Activated B cell treated with CpG ODN at 0.5 μM for 24 hours (primary cell): Measurements from ENCODE around the gene TEX50. TPM values are rescaled to one million over a fixed set of nuclear protein-coding genes. Genes with fewer than 3 reads are reported as not detected.

ENCODE experiments used
- ATAC-seq: fragments of 200-7000 bp; cut with Tn5 transposase; one replicate; pipeline ENCODE4 v1.10.0; 2021; ENCODE audit warnings: low read depth, mild to moderate bottlenecking, moderate library complexity
- CTCF ChIA-PET: fragments of 350-600 bp; sonication (Branson Sonifier 250); formaldehyde crosslinking; loops from one replicate; lab custom pipeline; 2021; ENCODE audit warnings: antibody characterized with exemption; lab: Charles Lee
- POLR2A ChIA-PET: fragments of 350-600 bp; sonication (Branson Sonifier 250); formaldehyde crosslinking; loops from one replicate; lab custom pipeline; 2021; ENCODE audit warnings: antibody characterized with exemption; lab: Charles Lee
- DNase-seq: peaks from one replicate; pipeline ENCODE4 v3.0.0; 2022
- H3K27ac Mint-ChIP-seq: one replicate; pipeline ENCODE4 v1.8.0; 2020; ENCODE audit warnings: mixed read lengths
- H3K27me3 Mint-ChIP-seq: one replicate; pipeline ENCODE4 v1.8.0; 2021; ENCODE audit warnings: mixed read lengths
- H3K36me3 Mint-ChIP-seq: one replicate; pipeline ENCODE4 v1.8.0; 2021; ENCODE audit warnings: low read depth, mixed read lengths
- H3K4me1 Mint-ChIP-seq: one replicate; pipeline ENCODE4 v1.8.0; 2021; ENCODE audit warnings: mixed read lengths
- H3K4me3 Mint-ChIP-seq: one replicate; pipeline ENCODE4 v1.8.0; 2020; ENCODE audit warnings: mild to moderate bottlenecking, mixed read lengths
- H3K9me3 Mint-ChIP-seq: one replicate; pipeline ENCODE4 v1.8.0; 2020; ENCODE audit warnings: mixed read lengths
- CTCF ChIP-seq: fragments of 200-600 bp; IDR thresholded peaks from one replicate; pipeline ENCODE4 v1.8.0; 2022; ENCODE audit warnings: antibody characterized with exemption, mild to moderate bottlenecking
- intact Hi-C: fragments of 100-400 bp; cut with micrococcal nuclease; formaldehyde crosslinking; loops from one replicate; pipeline ENCODE4 v1.15.1; 2024
- total RNA-seq: library from RNA; stranded (reverse); gene quantifications from 2 replicates; pipeline ENCODE4 v1.2.3, GENCODE V29; 2022

The TEX50 gene
- total RNA-seq, 1 donor from 2014 or later: not detected

- TF ChIP-seq CTCF: no peak
- intact Hi-C loops: no loop called here
- Mint-ChIP-seq H3K9me3 (peaks cover 4% of the 10 kb centered on the region), H3K36me3 (no peaks in the 10 kb centered on the region), H3K4me1 (no peaks in the 10 kb centered on the region), H3K27ac (no peak overlapping the region), H3K4me3 (no peak overlapping the region), H3K27me3 (peaks cover 4% of the 10 kb centered on the region)
- no peak for DNase-seq
- CTCF ChIA-PET: no interaction called here
- no peak for ATAC-seq
- POLR2A ChIA-PET: no interaction called here
These were observed 11.5 kb downstream of the TEX50 start for GRCh38 chr1:173646656-173647055.

- Mint-ChIP-seq H3K4me3 (no peak overlapping the region), H3K36me3 (no peaks in the 10 kb centered on the region), H3K4me1 (no peaks in the 10 kb centered on the region), H3K9me3 (peaks cover 4% of the 10 kb centered on the region), H3K27ac (no peak overlapping the region), H3K27me3 (peaks cover 4% of the 10 kb centered on the region)
- no peak for TF ChIP-seq CTCF
- DNase-seq (no peak), ATAC-seq (no peak)
- ChIA-PET POLR2A (no interaction called here), CTCF (no interaction called here)
- intact Hi-C loops: no loop called here
These were observed 13.9 kb downstream of the TEX50 start for GRCh38 chr1:173648880-173649605.

GRCh38 chr1:173660306-173660705 is 25.2 kb downstream of the TEX50 start:
- CTCF ChIA-PET: no interaction called here
- TF ChIP-seq CTCF: no peak
- Mint-ChIP-seq H3K4me1 (no peaks in the 10 kb centered on the region), H3K36me3 (no peaks in the 10 kb centered on the region), H3K27ac (no peak overlapping the region), H3K27me3 (peaks cover 3% of the 10 kb centered on the region), H3K9me3 (peaks cover 3% of the 10 kb centered on the region), H3K4me3 (no peak overlapping the region)
- POLR2A ChIA-PET: no interaction called here
- ATAC-seq (no peak), DNase-seq (no peak)
- intact Hi-C loops: no loop called here

- DNase-seq: no peak
- Mint-ChIP-seq H3K9me3 (no peaks in the 10 kb centered on the region), H3K4me1 (no peaks in the 10 kb centered on the region), H3K27me3 (no peaks in the 10 kb centered on the region), H3K36me3 (no peaks in the 10 kb centered on the region), H3K27ac (no peak overlapping the region), H3K4me3 (no peak overlapping the region)
- ATAC-seq: no peak
- no peak for TF ChIP-seq CTCF
- intact Hi-C loops: no loop called here
- POLR2A ChIA-PET: no interaction called here
- CTCF ChIA-PET: no interaction called here
These were observed 26.1 kb downstream of the TEX50 start for GRCh38 chr1:173661271-173661670.

GRCh38 chr1:173661763-173662162 is 26.6 kb downstream of the TEX50 start:
- no peak overlapping the region for H3K27ac Mint-ChIP-seq
- ATAC-seq: no peak
- POLR2A ChIA-PET: no interaction called here
- H3K27me3 Mint-ChIP-seq: peaks cover 2% of the 10 kb centered on the region
- no peak for TF ChIP-seq CTCF
- no peaks in the 10 kb centered on the region for H3K9me3 Mint-ChIP-seq
- CTCF ChIA-PET: no interaction called here
- DNase-seq: no peak
- H3K36me3 Mint-ChIP-seq: no peaks in the 10 kb centered on the region
- no peaks in the 10 kb centered on the region for H3K4me1 Mint-ChIP-seq
- intact Hi-C loops: no loop called here
- H3K4me3 Mint-ChIP-seq: no peak overlapping the region
